Gastroesophageal sphincter (tissue), 4 donors: ENCODE results near the gene PYURF. TPM values are rescaled to one million over a fixed set of nuclear protein-coding genes. Genes with fewer than 3 reads are reported as not detected.

Source experiments
- ATAC-seq: fragments of 150-250 bp; one replicate; pipeline ENCODE4 v1.9.1; 2016; ENCODE audit warnings: mild to moderate bottlenecking, moderate library complexity
- H3K27ac ChIP-seq, 4 donors: fragments of 200-600 bp; sonication (generic) in 3 of 4; 1 replicate in 3 of 4; 2 replicates in 1 of 4; pipeline ENCODE4 v1.5.1; 2016 to 2019
- H3K27me3 ChIP-seq: fragments of 200-600 bp; sonication (generic); one replicate; pipeline ENCODE4 v1.5.1; 2019
- H3K36me3 ChIP-seq, 2 donors: fragments of 200-600 bp; sonication (generic); one replicate each; pipeline ENCODE4 v1.5.1; 2019; ENCODE audit warnings: control low read depth in 1 of 2
- H3K4me1 ChIP-seq, 3 donors: fragments of 200-600 bp; sonication (generic); 1 replicate in 2 of 3; 2 replicates in 1 of 3; pipeline ENCODE4 v1.5.1; 2016 to 2019; ENCODE audit warnings: control low read depth in 2 of 3
- H3K4me3 ChIP-seq, 2 donors: fragments of 200-600 bp; sonication (generic); one replicate each; pipeline ENCODE4 v1.5.1; 2019; ENCODE audit warnings: mild to moderate bottlenecking in 1 of 2, moderate library complexity in 1 of 2
- H3K9me3 ChIP-seq, 3 donors: fragments of 200-600 bp; sonication (generic); one replicate each; pipeline ENCODE4 v1.5.1; 2017 to 2019; ENCODE audit warnings: control low read depth in 2 of 3
- CTCF ChIP-seq, 4 experiments: fragments of 200-600 bp in 2 of 4; fragments of 450-650 bp in 2 of 4; sonication (generic) in 1 of 4; IDR thresholded peaks; one replicate each; pipeline ENCODE4 v1.5.1; 2017 to 2019; ENCODE audit warnings: antibody characterized with exemption in 4 of 4, mild to moderate bottlenecking in 2 of 4, moderate library complexity in 2 of 4
- EP300 ChIP-seq: sonication (generic); formaldehyde crosslinking; IDR thresholded peaks from one replicate; pipeline ENCODE4 v1.6.1; 2017; ENCODE audit warnings: antibody characterized with exemption, mild to moderate bottlenecking
- POLR2A ChIP-seq, 2 donors: fragments of 450-650 bp; IDR thresholded peaks; one replicate each; pipeline ENCODE4 v1.6.1; 2017; ENCODE audit warnings: antibody characterized with exemption in 2 of 2, mild to moderate bottlenecking in 2 of 2, moderate library complexity in 1 of 2
- POLR2AphosphoS5 ChIP-seq: sonication (generic); formaldehyde crosslinking; IDR thresholded peaks from one replicate; pipeline ENCODE4 v1.6.1; 2017; ENCODE audit warnings: antibody characterized with exemption
- WGBS, 2 donors: methylation state at CpG; one replicate each; pipeline ENCODE4 v1.1.5; 2018; ENCODE audit warnings: low coverage in 1 of 2; 5-methylcytosine and 5-hydroxymethylcytosine counted together
- total RNA-seq, 4 donors: library from RNA; depleted of rRNA; stranded (reverse); fragments of >200 nt; gene quantifications; one replicate each; pipeline ENCODE4 v1.1.0, GENCODE V29; 2016

The PYURF gene, protein sequence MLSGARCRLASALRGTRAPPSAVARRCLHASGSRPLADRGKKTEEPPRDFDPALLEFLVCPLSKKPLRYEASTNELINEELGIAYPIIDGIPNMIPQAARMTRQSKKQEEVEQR
- total RNA-seq = 100 to 1,000 TPM in 1 of 4 donors, 10 to 100 TPM in 3; 78.1 to 108 (median 96.4) TPM

- peak within 1 kb of the TSS; percentile 75 to 90 for H3K4me3 ChIP-seq
- no peaks in the 10 kb centered on the region for H3K27me3 ChIP-seq
- TF ChIP-seq POLR2AphosphoS5 (peak; percentile 85), EP300 (no peak), POLR2A (IDR thresholded peaks at IDR 0.05) (peak; percentile 78 to 84), CTCF (IDR thresholded peaks at IDR 0.05) (peak in 3 of 4 experiments; percentile 11 to 18 (median 11))
- H3K4me1 ChIP-seq = peaks cover 7 to 45% (median 9%) of the 10 kb centered on the region in 3 donors
- H3K27ac ChIP-seq = peak within 1 kb of the TSS; percentile 73 to 95 (median 91)
- peak; percentile 98 for ATAC-seq
- WGBS, 2 donors = 0 to 8% methylated on average over 2 of the region's 68 CpGs
- H3K36me3 ChIP-seq = peaks cover 3 to 30% of the 10 kb centered on the region in 2 donors
- H3K9me3 ChIP-seq = no peaks in the 10 kb centered on the region
Measured at GRCh38 chr4:88523325-88524129, at the start of gene PYURF. TSS of gene PYURF (minus strand) at chr4:88523776. CDS start at chr4:88523700, 76 bp downstream.

GRCh38 chr4:88570001-88570400 lies 46.4 kb upstream of the PYURF start:
- TF ChIP-seq POLR2A (IDR thresholded peaks at IDR 0.05) (no peak), CTCF (IDR thresholded peaks at IDR 0.05) (no peak), EP300 (no peak), POLR2AphosphoS5 (no peak)

DNA sequence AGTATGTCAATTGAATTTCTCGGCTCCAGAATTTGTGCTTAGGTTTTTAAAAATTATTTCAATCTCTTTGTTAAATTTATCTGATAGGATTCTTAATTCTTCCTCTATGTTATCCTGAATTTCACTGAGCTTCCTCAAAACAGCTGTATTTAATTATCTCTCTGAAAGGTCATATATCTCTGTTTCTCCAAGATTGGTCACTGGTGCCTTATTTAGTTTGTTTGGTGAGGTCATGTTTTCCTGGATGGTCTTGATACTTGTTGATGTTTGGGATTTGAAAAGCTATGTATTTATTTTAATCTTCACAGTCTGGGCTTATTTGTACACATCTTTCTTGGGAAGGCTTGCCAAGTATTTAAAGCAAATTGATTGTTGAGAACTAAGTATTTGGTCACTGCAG lies 44.0 kb upstream of the PYURF start:
- no peak for TF ChIP-seq CTCF (IDR thresholded peaks at IDR 0.05)
- no peak for TF ChIP-seq POLR2A (IDR thresholded peaks at IDR 0.05)
- no peak for TF ChIP-seq EP300
- no peak for TF ChIP-seq POLR2AphosphoS5
- no peak overlapping the region for H3K27ac ChIP-seq
- no peaks in the 10 kb centered on the region for H3K4me1 ChIP-seq
- H3K4me3 ChIP-seq = no peak overlapping the region
- H3K36me3 ChIP-seq = no peaks in the 10 kb centered on the region
- no peaks in the 10 kb centered on the region for H3K27me3 ChIP-seq
- no peak for ATAC-seq
- H3K9me3 ChIP-seq = no peaks in the 10 kb centered on the region
- WGBS, 2 donors = 85 to 86% methylated on average over 1 of the region's 1 CpG

More at GRCh38 chr4:88570001-88570400, 46.4 kb upstream of the PYURF start:
- Histone ChIP-seq H3K27ac (no peak overlapping the region), H3K4me3 (no peak overlapping the region), H3K4me1 (peaks cover 7 to 9% (median 7%) of the 10 kb centered on the region in 3 donors), H3K9me3 (no peaks in the 10 kb centered on the region), H3K36me3 (no peaks in the 10 kb centered on the region), H3K27me3 (no peaks in the 10 kb centered on the region)
- no peak for ATAC-seq

- no peak overlapping the region for H3K4me3 ChIP-seq
- ATAC-seq = no peak
- TF ChIP-seq EP300 (no peak), POLR2AphosphoS5 (no peak), POLR2A (IDR thresholded peaks at IDR 0.05) (no peak), CTCF (IDR thresholded peaks at IDR 0.05) (no peak)
- no peaks in the 10 kb centered on the region for H3K9me3 ChIP-seq
- H3K27me3 ChIP-seq = no peaks in the 10 kb centered on the region
- H3K36me3 ChIP-seq = no peaks in the 10 kb centered on the region
- 78% methylated on average over 3 of the region's 7 CpGs; no CpG with 5 or more reads in 1 of the 2 donors for WGBS, 2 donors
- H3K4me1 ChIP-seq = no peaks in the 10 kb centered on the region
- no peak overlapping the region for H3K27ac ChIP-seq
Measured at GRCh38 chr4:88549815-88550214, 26.2 kb upstream of the PYURF start.
